Ovary (tissue), 3 donors: ENCODE data around the gene UBL7.

ENCODE experiments used
- POLR2A ChIP-seq: fragments of 450-650 bp; IDR thresholded peaks from one replicate; pipeline ENCODE4 v1.6.1; 2017; ENCODE audit warnings: antibody characterized with exemption, mild to moderate bottlenecking, moderate library complexity
- TF ChIP-seq, protein P1 (sequence below), 3 donors: fragments of 450-650 bp in 2 of 3; fragments of 200-600 bp in 1 of 3; IDR thresholded peaks; one replicate each; pipeline versions ENCODE4 v1.5.1 to v1.8.0; 2016 to 2022; ENCODE audit warnings: antibody characterized with exemption in 3 of 3, mild to moderate bottlenecking in 1 of 3
- donor health status: DM: no; HTN: no; CAD: no.

DNA sequence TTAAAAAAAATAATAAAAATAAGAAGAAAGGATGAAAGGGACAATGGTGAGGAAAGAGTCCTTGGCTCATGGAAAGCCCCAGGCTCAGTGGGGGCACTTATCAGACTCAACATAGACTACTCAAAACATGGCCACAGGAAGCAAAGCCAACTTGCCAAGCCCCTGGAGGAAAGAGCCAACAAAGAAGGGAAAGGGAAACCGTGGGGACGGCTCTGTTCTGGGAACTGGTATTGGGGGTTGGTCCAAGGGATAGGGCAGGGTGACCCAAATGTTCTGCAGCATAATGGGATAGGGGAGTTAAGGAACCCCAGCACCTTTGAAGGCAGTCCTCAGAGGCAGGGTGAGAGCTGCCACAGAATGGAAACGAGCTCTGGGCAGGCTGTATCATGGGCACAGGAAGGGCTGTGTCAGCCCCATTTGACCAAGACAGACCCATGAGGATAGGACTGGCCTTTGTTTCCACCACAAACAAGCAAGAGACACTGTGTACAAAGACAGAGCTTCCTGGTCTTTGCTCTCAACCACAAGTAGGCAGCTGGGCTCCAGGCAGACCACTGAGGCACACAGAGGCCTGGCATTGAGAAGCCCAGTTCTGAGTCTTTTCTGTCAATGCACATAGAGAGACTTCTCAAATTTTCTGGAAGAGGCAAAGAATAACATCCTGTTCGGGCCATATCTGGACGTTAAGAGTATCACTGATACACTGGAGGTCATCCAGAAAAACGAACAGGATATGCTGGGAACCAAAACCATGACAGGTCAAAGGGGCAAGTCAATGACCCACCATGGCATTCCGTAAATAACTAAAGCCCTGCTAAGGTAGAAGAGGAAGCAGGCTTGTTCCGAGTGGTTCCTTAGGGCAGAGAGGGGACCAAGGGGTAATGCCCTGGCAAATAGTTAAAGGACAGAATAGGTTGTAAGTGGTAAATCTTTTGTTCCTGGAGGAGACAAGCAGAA lies 16.6 kb downstream of the UBL7 start:
- TF ChIP-seq, protein P1, sequence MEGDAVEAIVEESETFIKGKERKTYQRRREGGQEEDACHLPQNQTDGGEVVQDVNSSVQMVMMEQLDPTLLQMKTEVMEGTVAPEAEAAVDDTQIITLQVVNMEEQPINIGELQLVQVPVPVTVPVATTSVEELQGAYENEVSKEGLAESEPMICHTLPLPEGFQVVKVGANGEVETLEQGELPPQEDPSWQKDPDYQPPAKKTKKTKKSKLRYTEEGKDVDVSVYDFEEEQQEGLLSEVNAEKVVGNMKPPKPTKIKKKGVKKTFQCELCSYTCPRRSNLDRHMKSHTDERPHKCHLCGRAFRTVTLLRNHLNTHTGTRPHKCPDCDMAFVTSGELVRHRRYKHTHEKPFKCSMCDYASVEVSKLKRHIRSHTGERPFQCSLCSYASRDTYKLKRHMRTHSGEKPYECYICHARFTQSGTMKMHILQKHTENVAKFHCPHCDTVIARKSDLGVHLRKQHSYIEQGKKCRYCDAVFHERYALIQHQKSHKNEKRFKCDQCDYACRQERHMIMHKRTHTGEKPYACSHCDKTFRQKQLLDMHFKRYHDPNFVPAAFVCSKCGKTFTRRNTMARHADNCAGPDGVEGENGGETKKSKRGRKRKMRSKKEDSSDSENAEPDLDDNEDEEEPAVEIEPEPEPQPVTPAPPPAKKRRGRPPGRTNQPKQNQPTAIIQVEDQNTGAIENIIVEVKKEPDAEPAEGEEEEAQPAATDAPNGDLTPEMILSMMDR (IDR thresholded peaks at IDR 0.05), result no peak
- no peak for TF ChIP-seq POLR2A
